Adipose tissue (tissue), 3 donors: ENCODE measurements around the gene COX15. TPM values are rescaled to one million over a fixed set of nuclear protein-coding genes. Genes with fewer than 3 reads are reported as not detected.

Experiments
- H3K27ac ChIP-seq: one replicate; pipeline ENCODE4 v1.5.1; 2013; ENCODE audit warnings: low read depth, low read length
- WGBS, 3 donors: extraction: QIAGEN DNeasy Blood & Tissue Kit; methylation state at CpG; one replicate each; pipeline ENCODE4 v1.1.7; 2013; 5-methylcytosine and 5-hydroxymethylcytosine counted together
- polyA plus RNA-seq, 3 donors: library from polyadenylated mRNA; stranded (reverse); fragments of 200-250 nt; gene quantifications; one replicate each; pipeline ENCODE4 v1.2.3, GENCODE V29; 2013
- donor health status: healthy with polysubstance abuse.
- donor health status: Bipolar disorder and iron deficiency.
- donor health status: healthy.

COX15 gene
- polyA plus RNA-seq, 3 donors = 10.1 to 18.0 (median 15.4) TPM

GRCh38 chr10:99689461-99689860 is 42.5 kb downstream of the COX15 start:
- WGBS, 3 donors = 97 to 100% (median 97%) methylated on average over 1 of the region's 1 CpG

GRCh38 chr10:99685597-99685967 is 46.3 kb downstream of the COX15 start:
- WGBS, 3 donors = 49 to 67% (median 57%) methylated on average over 2 of the region's 2 CpGs
- H3K27ac ChIP-seq = no peak overlapping the region

More at GRCh38 chr10:99689461-99689860, 42.5 kb downstream of the COX15 start:
- H3K27ac ChIP-seq = no peak overlapping the region

GRCh38 chr10:99682752-99683151 is 49.2 kb downstream of the COX15 start:
- no peak overlapping the region for H3K27ac ChIP-seq
- WGBS, 3 donors = 22 to 60% (median 52%) methylated on average over 1 of the region's 1 CpG

Other genes with a start within 250 kb of the COX15 start
- 1 to 10 TPM in 2 of 3 donors, under 1 TPM in 1; 0.90 to 2.3 (median 1.1) TPM for gene NKX2-3, start 199.2 kb downstream of the COX15 start, polyA plus RNA-seq
- 10 to 100 TPM; 34.1 to 74.2 (median 68.6) TPM for gene SLC25A28, start 111.7 kb downstream of the COX15 start, polyA plus RNA-seq
- 1 to 10 TPM; 1.0 to 4.5 (median 2.6) TPM for gene ENTPD7, start 72.6 kb downstream of the COX15 start, polyA plus RNA-seq
- 10 to 100 TPM; 14.8 to 51.7 (median 47.7) TPM for gene CUTC, start 107 bp upstream of the COX15 start, polyA plus RNA-seq
- gene ABCC2, start 50.5 kb upstream of the COX15 start, polyA plus RNA-seq = 1 to 10 TPM; 1.0 to 2.6 (median 2.1) TPM